ENCODE data around the gene MKRN3.
"Not testable (repeated sequence)": the region's sequence is repeated elsewhere in the genome, so short reads cannot be mapped to it uniquely, and the experiment has no call there.

MKRN3 gene

GRCh38 chr15:23594252-23594770, 28.8 kb downstream of the MKRN3 start:
- DNase-seq = no peak

GRCh38 chr15:23595368-23595767, 29.9 kb downstream of the MKRN3 start:
- no peak for DNase-seq

- no peak for DNase-seq
These were observed 31.3 kb downstream of the MKRN3 start for GRCh38 chr15:23596736-23597135.

GRCh38 chr15:23597278-23597677, 31.8 kb downstream of the MKRN3 start:
- not testable (repeated sequence) for DNase-seq

GRCh38 chr15:23599053-23599452, 33.6 kb downstream of the MKRN3 start:
- no peak for DNase-seq

- no peak for DNase-seq
These were observed 36.6 kb downstream of the MKRN3 start for GRCh38 chr15:23602124-23602523.

- no peak for DNase-seq
These were observed 40.8 kb downstream of the MKRN3 start for GRCh38 chr15:23606226-23606625.

GRCh38 chr15:23616536-23616935, 51.1 kb downstream of the MKRN3 start:
- DNase-seq = no peak

All from stimulated activated CD4-positive, alpha-beta T cell treated with anti-CD3 and anti-CD28 coated beads, Interleukin-4, amount 100 ng/mL, for 1 hour (primary cell).